Measurements from ENCODE around the gene ANO8.

- TF ChIP-seq POLR2AphosphoS5 (IDR thresholded peaks at IDR 0.05) (no peak), CTCF (IDR thresholded peaks at IDR 0.05) (no peak)
Measured at GRCh38 chr19:17322854-17323253, 11.8 kb downstream of the ANO8 start.

Measured in upper lobe of left lung (tissue), 4 donors.